ENCODE data around the gene ZPBP2.

DNA sequence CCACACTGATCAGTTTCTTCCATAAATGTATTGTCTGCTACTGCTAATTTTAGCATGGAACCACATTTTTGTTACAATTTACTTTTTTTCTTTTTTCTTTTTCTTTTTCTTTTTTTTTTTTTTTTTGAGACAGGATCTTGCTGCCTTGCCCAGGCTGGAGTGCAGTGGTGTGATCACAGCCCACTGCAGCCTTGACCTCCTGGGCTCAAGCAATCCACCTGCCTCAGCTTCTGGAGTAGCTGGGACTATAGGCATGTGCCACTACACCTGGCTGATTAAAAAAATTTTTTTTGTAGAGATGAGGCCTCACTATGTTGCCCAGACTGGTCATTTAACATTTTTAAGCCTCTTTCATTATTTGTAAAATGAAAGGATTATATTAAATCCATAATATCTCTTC lies 19.1 kb downstream of the ZPBP2 start:
- TF ChIP-seq, protein P1, sequence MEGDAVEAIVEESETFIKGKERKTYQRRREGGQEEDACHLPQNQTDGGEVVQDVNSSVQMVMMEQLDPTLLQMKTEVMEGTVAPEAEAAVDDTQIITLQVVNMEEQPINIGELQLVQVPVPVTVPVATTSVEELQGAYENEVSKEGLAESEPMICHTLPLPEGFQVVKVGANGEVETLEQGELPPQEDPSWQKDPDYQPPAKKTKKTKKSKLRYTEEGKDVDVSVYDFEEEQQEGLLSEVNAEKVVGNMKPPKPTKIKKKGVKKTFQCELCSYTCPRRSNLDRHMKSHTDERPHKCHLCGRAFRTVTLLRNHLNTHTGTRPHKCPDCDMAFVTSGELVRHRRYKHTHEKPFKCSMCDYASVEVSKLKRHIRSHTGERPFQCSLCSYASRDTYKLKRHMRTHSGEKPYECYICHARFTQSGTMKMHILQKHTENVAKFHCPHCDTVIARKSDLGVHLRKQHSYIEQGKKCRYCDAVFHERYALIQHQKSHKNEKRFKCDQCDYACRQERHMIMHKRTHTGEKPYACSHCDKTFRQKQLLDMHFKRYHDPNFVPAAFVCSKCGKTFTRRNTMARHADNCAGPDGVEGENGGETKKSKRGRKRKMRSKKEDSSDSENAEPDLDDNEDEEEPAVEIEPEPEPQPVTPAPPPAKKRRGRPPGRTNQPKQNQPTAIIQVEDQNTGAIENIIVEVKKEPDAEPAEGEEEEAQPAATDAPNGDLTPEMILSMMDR (IDR thresholded peaks at IDR 0.05 in 2 of 3, conservative IDR thresholded peaks at IDR 0.05 in 1 of 3; ENCODE audit: borderline replicate concordance in 1 of 3, insufficient read depth in 1 of 3, low read depth in 2 of 3, low read length in 2 of 3), result no peak
- no peak for TF ChIP-seq REST (IDR thresholded peaks at IDR 0.05; ENCODE audit: low read depth)
- no peak for TF ChIP-seq RAD21 (IDR thresholded peaks at IDR 0.05; ENCODE audit: low read depth)
- no peak for TF ChIP-seq POLR2AphosphoS5 (IDR thresholded peaks at IDR 0.05; ENCODE audit: low read depth, low read length)
- no peak for TF ChIP-seq ELF1 (IDR thresholded peaks at IDR 0.05; ENCODE audit: borderline replicate concordance, low read depth)
- TF ChIP-seq POLR2A (IDR thresholded peaks at IDR 0.05; ENCODE audit: borderline replicate concordance, extremely low read depth, insufficient read depth, insufficient read length), result no peak
- TF ChIP-seq EZH2 (IDR thresholded peaks at IDR 0.05), result no peak
- TF ChIP-seq ZBTB33 (IDR thresholded peaks at IDR 0.05; ENCODE audit: extremely low read depth, insufficient replicate concordance, low read length), result no peak
- TF ChIP-seq MAX (IDR thresholded peaks at IDR 0.05), result no peak
- TF ChIP-seq SP1 (IDR thresholded peaks at IDR 0.05; ENCODE audit: low read depth), result no peak
- TF ChIP-seq ZNF274 (IDR thresholded peaks at IDR 0.05; ENCODE audit: low read depth, low read length), result no peak

All from HCT116 (cell line).